Measurements from ENCODE around the gene OTUD5.

- TF ChIP-seq CTCF (IDR thresholded peaks at IDR 0.05) (no peak), POLR2AphosphoS5 (IDR thresholded peaks at IDR 0.05; ENCODE audit: low read depth, low read length) (no peak), REST (IDR thresholded peaks at IDR 0.05; ENCODE audit: insufficient read depth in 1 of 2, low read depth in 2 of 2, low read length in 1 of 2) (no peak)
Observed at GRCh38 chrX:48913605-48914366, 43.6 kb downstream of the OTUD5 start.

All from Panc1 (cell line).